GM23338 (cell line): ENCODE data around the gene NANOS2.

Experiments
- CTCF ChIP-seq, 2 experiments: fragments of 200-600 bp in 1 of 2; sonication (generic) in 1 of 2; conservative IDR thresholded peaks; 2 replicates each; pipeline versions ENCODE4 v1.5.1 to v1.6.1; 2016 to 2017; ENCODE audit warnings: antibody characterized with exemption in 2 of 2, low read depth in 2 of 2, mild to moderate bottlenecking in 2 of 2, moderate library complexity in 1 of 2
- NANOG ChIP-seq: IDR thresholded peaks from 2 replicates; pipeline ENCODE4 v1.6.1; 2016; ENCODE audit warnings: antibody characterized with exemption, borderline replicate concordance
- REST ChIP-seq: IDR thresholded peaks from one replicate; pipeline ENCODE4 v1.6.1; 2018; ENCODE audit warnings: antibody characterized with exemption; ENCODE audit not compliant: unreplicated experiment
- ZNF331 ChIP-seq: fragments of 250-450 bp; sonication (Bioruptor Pico); IDR thresholded peaks from 2 replicates; pipeline ENCODE4 v1.5.0; 2020; ENCODE audit warnings: low read depth, mild to moderate bottlenecking, moderate library complexity

GRCh38 chr19:45899919-45900589 lies 14.5 kb downstream of the NANOS2 start:
- TF ChIP-seq CTCF (conservative IDR thresholded peaks at IDR 0.05; ENCODE audit: low read depth in 2 of 2) (no peak), REST (no peak), ZNF331 (CRISPR knock-in tag) (no peak), NANOG (no peak)
